ENCODE measurements around the gene MGST3. TPM values are rescaled to one million over a fixed set of nuclear protein-coding genes. Genes with fewer than 3 reads are reported as not detected.

Gene MGST3
- total RNA-seq, 1 experiment from 2014 or later, result 90.1 TPM

GRCh38 chr1:165632491-165632890 lies 1.5 kb downstream of the MGST3 start:
- no peak for DNase-seq
- H3K4me2 ChIP-seq, result peak overlapping the region; percentile 92
- intact Hi-C loops (cut with micrococcal nuclease; ENCODE audit: unreplicated experiment), result loop anchor here (5.0 to 10.0 kb wide), 4 partner anchors 192 to 1590 kb away; partner anchors contain the start of genes POU2F1, TADA1 and UCK2
- POLR2A ChIA-PET (ENCODE audit: unreplicated experiment), result interaction anchor here (0.7 kb wide), 1 partner anchor 475 kb away, joined by 4 read pairs; no protein-coding TSS in a partner anchor
- H3K9me3 ChIP-seq (ENCODE audit: insufficient read depth, low read depth), result no peaks in the 10 kb centered on the region
- BruUV-seq (replicated peaks), result no TSS peak
- H3F3A ChIP-seq (ENCODE audit: insufficient read depth, low read depth), result peaks cover 32% of the 10 kb centered on the region
- no peak overlapping the region for H2AFZ ChIP-seq
- H4K20me1 ChIP-seq (ENCODE audit: insufficient read depth), result no peaks in the 10 kb centered on the region
- H3K4me3 ChIP-seq, result peak overlapping the region; percentile 75
- peaks cover 26% of the 10 kb centered on the region for H3K79me2 ChIP-seq (ENCODE audit: low read depth)
- CTCF ChIA-PET, result no interaction called here
- H3K4me1 ChIP-seq (replicated peaks; ENCODE audit: insufficient read depth), result peaks cover 42% of the 10 kb centered on the region
- H3K36me3 ChIP-seq (ENCODE audit: low read depth), result peaks cover 4% of the 10 kb centered on the region; the same call in 1 of the 2 replicates
- no peaks in the 10 kb centered on the region for H3K27me3 ChIP-seq (ENCODE audit: insufficient read depth, low read depth)
- H3K27ac ChIP-seq, result peak overlapping the region; percentile 80
- no peak for TF ChIP-seq EZH2 (IDR thresholded peaks at IDR 0.05; ENCODE audit: low read depth)
- TF ChIP-seq, protein P1, sequence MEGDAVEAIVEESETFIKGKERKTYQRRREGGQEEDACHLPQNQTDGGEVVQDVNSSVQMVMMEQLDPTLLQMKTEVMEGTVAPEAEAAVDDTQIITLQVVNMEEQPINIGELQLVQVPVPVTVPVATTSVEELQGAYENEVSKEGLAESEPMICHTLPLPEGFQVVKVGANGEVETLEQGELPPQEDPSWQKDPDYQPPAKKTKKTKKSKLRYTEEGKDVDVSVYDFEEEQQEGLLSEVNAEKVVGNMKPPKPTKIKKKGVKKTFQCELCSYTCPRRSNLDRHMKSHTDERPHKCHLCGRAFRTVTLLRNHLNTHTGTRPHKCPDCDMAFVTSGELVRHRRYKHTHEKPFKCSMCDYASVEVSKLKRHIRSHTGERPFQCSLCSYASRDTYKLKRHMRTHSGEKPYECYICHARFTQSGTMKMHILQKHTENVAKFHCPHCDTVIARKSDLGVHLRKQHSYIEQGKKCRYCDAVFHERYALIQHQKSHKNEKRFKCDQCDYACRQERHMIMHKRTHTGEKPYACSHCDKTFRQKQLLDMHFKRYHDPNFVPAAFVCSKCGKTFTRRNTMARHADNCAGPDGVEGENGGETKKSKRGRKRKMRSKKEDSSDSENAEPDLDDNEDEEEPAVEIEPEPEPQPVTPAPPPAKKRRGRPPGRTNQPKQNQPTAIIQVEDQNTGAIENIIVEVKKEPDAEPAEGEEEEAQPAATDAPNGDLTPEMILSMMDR (conservative IDR thresholded peaks at IDR 0.05), result no peak
- no peaks in the 10 kb centered on the region for H3K9me2 ChIP-seq (ENCODE audit: insufficient read depth)

- Histone ChIP-seq H3K4me3 (no peak overlapping the region), H3K27me3 (ENCODE audit: insufficient read depth, low read depth) (no peaks in the 10 kb centered on the region), H3F3A (ENCODE audit: insufficient read depth, low read depth) (peaks cover 38% of the 10 kb centered on the region), H3K79me2 (ENCODE audit: low read depth) (peaks cover 34% of the 10 kb centered on the region), H3K36me3 (ENCODE audit: low read depth) (peaks cover 4% of the 10 kb centered on the region; the same call in 1 of the 2 replicates), H3K4me1 (replicated peaks; ENCODE audit: insufficient read depth) (peaks cover 52% of the 10 kb centered on the region), H3K27ac (no peak overlapping the region), H3K9me3 (ENCODE audit: insufficient read depth, low read depth) (no peaks in the 10 kb centered on the region), H3K9me2 (ENCODE audit: insufficient read depth) (no peaks in the 10 kb centered on the region), H4K20me1 (ENCODE audit: insufficient read depth) (no peaks in the 10 kb centered on the region), H2AFZ (no peak overlapping the region), H3K4me2 (peak overlapping the region; percentile 41; the same call in 1 of the 2 replicates)
- intact Hi-C loops (cut with micrococcal nuclease; ENCODE audit: unreplicated experiment), result loop anchor here (5.0 to 10.0 kb wide), 4 partner anchors 191 to 1589 kb away; partner anchors contain the start of genes POU2F1, TADA1 and UCK2
- TF ChIP-seq, protein P1 (conservative IDR thresholded peaks at IDR 0.05), result no peak
- BruUV-seq (replicated peaks), result no TSS peak
- POLR2A ChIA-PET (ENCODE audit: unreplicated experiment), result no interaction called here
- CTCF ChIA-PET, result no interaction called here
- peak in 1 of 2 experiments; percentile 52 for DNase-seq
These were observed 2.6 kb downstream of the MGST3 start for GRCh38 chr1:165633614-165634013.

- Histone ChIP-seq H3K9me2 (ENCODE audit: insufficient read depth) (no peaks in the 10 kb centered on the region), H3K27me3 (ENCODE audit: insufficient read depth, low read depth) (no peaks in the 10 kb centered on the region), H3K4me3 (no peak overlapping the region), H3K4me2 (peak overlapping the region; percentile 41; the same call in 1 of the 2 replicates), H3K36me3 (ENCODE audit: low read depth) (peaks cover 4% of the 10 kb centered on the region; the same call in 1 of the 2 replicates), H3F3A (ENCODE audit: insufficient read depth, low read depth) (peaks cover 34% of the 10 kb centered on the region), H3K79me2 (ENCODE audit: low read depth) (peaks cover 39% of the 10 kb centered on the region), H4K20me1 (ENCODE audit: insufficient read depth) (no peaks in the 10 kb centered on the region), H2AFZ (no peak overlapping the region), H3K4me1 (replicated peaks; ENCODE audit: insufficient read depth) (peaks cover 52% of the 10 kb centered on the region), H3K27ac (no peak overlapping the region), H3K9me3 (ENCODE audit: insufficient read depth, low read depth) (no peaks in the 10 kb centered on the region)
- CTCF ChIA-PET, result no interaction called here
- no peak for TF ChIP-seq EZH2 (IDR thresholded peaks at IDR 0.05; ENCODE audit: low read depth)
- TF ChIP-seq, protein P1 (conservative IDR thresholded peaks at IDR 0.05), result no peak
- POLR2A ChIA-PET (ENCODE audit: unreplicated experiment), result no interaction called here
- intact Hi-C loops (cut with micrococcal nuclease; ENCODE audit: unreplicated experiment), result loop anchor here (5.0 to 10.0 kb wide), 4 partner anchors 190 to 1588 kb away; partner anchors contain the start of genes POU2F1, TADA1 and UCK2
- no TSS peak for BruUV-seq (replicated peaks)
- no peak for DNase-seq
These were observed 3.3 kb downstream of the MGST3 start for GRCh38 chr1:165634154-165634921.

Measured in PC-9 (cell line).